Spleen (tissue), 7 donors: ENCODE data around the gene RP9.

Experiments
- CTCF ChIP-seq, 11 experiments: fragments of 200-600 bp in 7 of 11; fragments of 450-650 bp in 4 of 11; sonication (generic) in 4 of 11; IDR thresholded peaks in 8 of 11; conservative IDR thresholded peaks in 3 of 11; 1 replicate in 7 of 11; 2 replicates in 4 of 11; pipeline versions ENCODE4 v1.4.0 to v1.8.0; 2016 to 2021; ENCODE audit warnings: antibody characterized with exemption in 11 of 11, inconsistent platforms in 4 of 11, mild to moderate bottlenecking in 1 of 11
- POLR2AphosphoS5 ChIP-seq, 3 donors: sonication (generic); formaldehyde crosslinking; IDR thresholded peaks; one replicate each; pipeline ENCODE4 v1.5.1; 2017; ENCODE audit warnings: antibody characterized with exemption in 3 of 3
- donor health status: DM: no; HTN: no; CAD: no; lungs with moderate emphysema.
- donor health status: DM: no; HTN: no; CAD: no.
- donor health status: DM: no; HTN: no; CAD: no.

GRCh38 chr7:33062023-33062781, 47.0 kb downstream of the RP9 start, which contains the start of gene NT5C3A:
- TF ChIP-seq CTCF (IDR thresholded peaks at IDR 0.05 in 8 of 11, conservative IDR thresholded peaks at IDR 0.05 in 3 of 11) (peak in 2 of 11 experiments; percentile 15 to 39), POLR2AphosphoS5 (IDR thresholded peaks at IDR 0.05) (peak; percentile 87 to 96 (median 92))
